Endothelial cell of umbilical vein (primary cell): ENCODE measurements around the gene CPNE8. TPM values are rescaled to one million over a fixed set of nuclear protein-coding genes. Genes with fewer than 3 reads are reported as not detected.

Source experiments
- BruUV-seq: library from RNA; stranded (reverse); fragments of 400-500 nt; replicated peaks from 2 replicates; lab custom pipeline; 2021; lab: Mats Ljungman, UMichigan
- CTCF ChIA-PET: fragments of 300-600, 350-600 bp; sonication (Branson Sonifier 250); formaldehyde crosslinking; loops from one replicate; lab custom pipeline; 2021; ENCODE audit warnings: antibody characterized with exemption, inconsistent platforms; lab: Charles Lee
- POLR2A ChIA-PET: fragments of 300-600, 350-600 bp; sonication (Branson Sonifier 250); formaldehyde crosslinking; loops from one replicate; lab custom pipeline; 2021; ENCODE audit warnings: antibody characterized with exemption, inconsistent platforms; lab: Charles Lee
- DNase-seq: peaks from one replicate; pipeline ENCODE4 v3.0.0-alpha.2; 2011; ENCODE audit warnings: low read depth, low spot score
- FAIRE-seq: peaks from 2 replicates; lab custom pipeline; 2011; peaks lifted over from hg19 to GRCh38; lab: Jason Lieb, UNC
- H2AFZ ChIP-seq: 2 replicates; pipeline ENCODE4 v1.6.0; 2012; ENCODE audit warnings: low read depth, low read length, control low read depth, inconsistent platforms
- H3K27ac ChIP-seq: 2 replicates; pipeline ENCODE4 v1.5.1; 2011; ENCODE audit warnings: low read depth, mild to moderate bottlenecking, control low read depth, low read length, moderate library complexity; ENCODE audit not compliant: insufficient read depth
- H3K27me3 ChIP-seq, 2 experiments: 2 replicates each; pipeline versions ENCODE4 v1.6.0 to v1.6.1; 2011; ENCODE audit warnings: low read length in 2 of 2, mixed read lengths in 1 of 2; ENCODE audit not compliant: control insufficient read depth in 2 of 2, insufficient read depth in 2 of 2
- H3K36me3 ChIP-seq, 2 experiments: 2 replicates in 1 of 2; 3 replicates in 1 of 2; pipeline ENCODE4 v1.5.1; 2011; ENCODE audit warnings: low read length in 2 of 2, mild to moderate bottlenecking in 1 of 2, moderate library complexity in 1 of 2; ENCODE audit not compliant: control insufficient read depth in 2 of 2, insufficient read depth in 2 of 2; ENCODE audit errors: extremely low read depth in 1 of 2
- H3K4me1 ChIP-seq: 3 replicates; pipeline ENCODE4 v1.5.1; 2011; ENCODE audit warnings: mild to moderate bottlenecking, low read length; ENCODE audit not compliant: control insufficient read depth, insufficient read depth; ENCODE audit errors: extremely low read depth
- H3K4me2 ChIP-seq: 2 replicates; pipeline ENCODE4 v1.6.1; 2011; ENCODE audit warnings: low read length, control low read depth, mixed read lengths; ENCODE audit not compliant: insufficient read depth
- H3K4me3 ChIP-seq, 3 experiments: fragments of 200-600 bp in 1 of 3; sonication (generic), shearing (Covaris generic) in 1 of 3; replicated peaks in 1 of 3; 2 replicates each; pipeline ENCODE4 v1.5.1; 2011 to 2016; ENCODE audit warnings: control low read depth in 3 of 3, low read length in 3 of 3, mild to moderate bottlenecking in 2 of 3, inconsistent platforms in 1 of 3, low read depth in 1 of 3, moderate library complexity in 1 of 3; ENCODE audit not compliant: insufficient read depth in 1 of 3
- H3K79me2 ChIP-seq: 2 replicates; pipeline ENCODE4 v1.6.0; 2012; ENCODE audit warnings: low read length, inconsistent platforms; ENCODE audit not compliant: control insufficient read depth, insufficient read depth
- H3K9ac ChIP-seq: replicated peaks from 2 replicates; pipeline ENCODE3; 2011; ENCODE audit warnings: low read length, control low read depth; ENCODE audit not compliant: insufficient read depth; ENCODE audit errors: extremely low read depth
- H3K9me1 ChIP-seq: replicated peaks from 3 replicates; pipeline ENCODE4 v1.6.0; 2011; ENCODE audit warnings: mild to moderate bottlenecking, low read length; ENCODE audit not compliant: control insufficient read depth, insufficient read depth; ENCODE audit errors: extremely low read depth
- H3K9me3 ChIP-seq: replicated peaks from 2 replicates; pipeline ENCODE4 v1.5.1; 2012; ENCODE audit warnings: low read length, inconsistent platforms; ENCODE audit not compliant: control insufficient read depth, insufficient read depth
- H4K20me1 ChIP-seq: replicated peaks from 2 replicates; pipeline ENCODE3; 2011; ENCODE audit warnings: mild to moderate bottlenecking, low read length; ENCODE audit not compliant: control insufficient read depth, insufficient read depth; ENCODE audit errors: extremely low read depth
- CTCF ChIP-seq, 2 donors: IDR thresholded peaks; 1 replicate in 1 of 2; 2 replicates in 1 of 2; pipeline ENCODE4 v1.5.1; 2011; ENCODE audit warnings: low read length in 2 of 2, mild to moderate bottlenecking in 2 of 2, moderate library complexity in 2 of 2, control low read depth in 1 of 2, inconsistent platforms in 1 of 2, low read depth in 1 of 2; ENCODE audit not compliant: insufficient read depth in 1 of 2; ENCODE audit errors: extremely low read depth in 1 of 2
- EZH2 ChIP-seq: IDR thresholded peaks from 2 replicates; pipeline ENCODE4 v1.6.1; 2012; ENCODE audit warnings: borderline replicate concordance, low read depth, mild to moderate bottlenecking, moderate library complexity, low read length, inconsistent platforms; ENCODE audit not compliant: severe bottlenecking
- FOS ChIP-seq: IDR thresholded peaks from 2 replicates; pipeline ENCODE4 v1.6.1; 2011; ENCODE audit warnings: mild to moderate bottlenecking, low read length, moderate library complexity, borderline replicate concordance; ENCODE audit not compliant: insufficient read depth
- GATA2 ChIP-seq: IDR thresholded peaks from 2 replicates; pipeline ENCODE4 v1.7.0; 2011; ENCODE audit warnings: low read depth, mild to moderate bottlenecking, moderate library complexity, mixed read lengths, low read length; ENCODE audit not compliant: insufficient read length, insufficient read depth
- JUN ChIP-seq: IDR thresholded peaks from 2 replicates; pipeline ENCODE4 v1.6.1; 2011; ENCODE audit warnings: borderline replicate concordance, low read depth; ENCODE audit not compliant: insufficient read length, insufficient read depth
- MAX ChIP-seq: IDR thresholded peaks from 2 replicates; pipeline ENCODE4 v1.6.1; 2011; ENCODE audit not compliant: insufficient read depth, insufficient read length
- MYC ChIP-seq: IDR thresholded peaks from one replicate; pipeline ENCODE4 v1.6.1; 2011; ENCODE audit warnings: mild to moderate bottlenecking, low read depth, low read length
- POLR2A ChIP-seq: IDR thresholded peaks from 2 replicates; pipeline ENCODE4 v1.6.1; 2012; ENCODE audit warnings: low read depth, mild to moderate bottlenecking, control low read depth, low read length
- POLR2AphosphoS5 ChIP-seq: IDR thresholded peaks from 2 replicates; pipeline ENCODE4 v1.6.1; 2012; ENCODE audit warnings: low read depth, mild to moderate bottlenecking, control low read depth, low read length, moderate library complexity; ENCODE audit not compliant: insufficient read depth
- dilution Hi-C: fragments of 300-500 bp; cut with MboI; formaldehyde crosslinking; loops from one replicate; pipeline ENCODE4 v1.15.0; 2019; ENCODE audit warnings: low sequenced_read_pairs; ENCODE audit not compliant: extremely low pct_ligation_motif_present
- intact Hi-C: fragments of 100-400 bp; cut with micrococcal nuclease; formaldehyde crosslinking; loops from one replicate; pipeline ENCODE4 v1.10.0; 2022
- polyA plus RNA-seq, 4 experiments: library from polyadenylated mRNA; depleted of rRNA in 3 of 4; stranded (reverse) in 3 of 4; unstranded in 1 of 4; fragments of >200 nt; gene quantifications; 2 replicates each; pipeline versions ENCODE4 v1.2.1 to v1.2.3, GENCODE V29; 2011 to 2012; ENCODE audit warnings: missing spikeins in 1 of 4
- total RNA-seq: library from RNA; stranded (reverse); gene quantifications from 2 replicates; pipeline ENCODE4 v1.2.3, GENCODE V29; 2021

CPNE8 gene
- total and polyA plus RNA-seq, 2 donors (not counting 3 experiments of a cell fraction or from before 2014, with no cell fraction given), result 4.4 to 13.7 TPM

- ChIA-PET POLR2A (no interaction called here), CTCF (interaction anchor here (1.0 to 1.7 kb wide), 4 partner anchors 11 to 18 kb away, joined by 3 to 6 read pairs (median 4); partner anchors contain the start of gene CPNE8)
- no peak overlapping the region for H3K4me2 ChIP-seq
- DNase-seq, result no peak
- peaks cover 2% of the 10 kb centered on the region for H3K4me1 ChIP-seq
- no peak overlapping the region for H3K9ac ChIP-seq
- TF ChIP-seq CTCF (IDR thresholded peaks at IDR 0.05; ENCODE audit: extremely low read depth in 1 of 2, insufficient read depth in 1 of 2, low read depth in 1 of 2, low read length in 2 of 2) (no peak), JUN (no peak), MYC (no peak), MAX (no peak), POLR2A (no peak), EZH2 (no peak), GATA2 (no peak), FOS (no peak), POLR2AphosphoS5 (no peak)
- no peak overlapping the region for H3K27ac ChIP-seq
- no peaks in the 10 kb centered on the region for H3K27me3 ChIP-seq
- intact Hi-C loops (no loop called here), dilution Hi-C loops (no loop called here)
- FAIRE-seq, result no peak
- no peaks in the 10 kb centered on the region for H3K9me1 ChIP-seq
- no peaks in the 10 kb centered on the region for H3K36me3 ChIP-seq
- no peak overlapping the region for H2AFZ ChIP-seq
- no TSS peak for BruUV-seq
- no peaks in the 10 kb centered on the region for H4K20me1 ChIP-seq
- H3K9me3 ChIP-seq, result no peaks in the 10 kb centered on the region
- H3K79me2 ChIP-seq, result peaks cover 5% of the 10 kb centered on the region
- no peak overlapping the region for H3K4me3 ChIP-seq
These were observed 17.6 kb downstream of the CPNE8 start for GRCh38 chr12:38887770-38888169.
